Measurements from ENCODE around the gene LEP.

DNA sequence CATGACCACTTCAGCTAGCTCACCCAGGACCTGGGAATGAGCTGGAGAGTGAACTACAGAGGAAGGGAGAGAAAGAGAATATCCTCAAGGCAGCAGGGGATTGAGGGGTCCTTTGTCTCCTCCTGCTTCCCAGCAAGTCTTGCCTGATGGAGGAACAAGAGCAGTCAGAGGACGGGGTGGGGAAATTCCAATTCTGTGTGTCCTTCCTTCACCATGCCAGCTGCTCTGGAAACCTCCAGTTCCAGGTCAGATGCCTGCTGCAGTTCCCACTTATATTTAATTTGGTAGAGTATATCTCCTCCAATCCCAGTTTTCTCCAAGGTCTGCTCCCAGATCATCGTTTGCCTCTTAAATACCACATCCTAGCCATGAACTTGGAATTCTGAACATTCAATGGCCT, 21.4 kb upstream of the LEP start:
- TF ChIP-seq POLR2A (IDR thresholded peaks at IDR 0.05) (no peak), EP300 (IDR thresholded peaks at IDR 0.05) (no peak)
- TF ChIP-seq, protein P1, sequence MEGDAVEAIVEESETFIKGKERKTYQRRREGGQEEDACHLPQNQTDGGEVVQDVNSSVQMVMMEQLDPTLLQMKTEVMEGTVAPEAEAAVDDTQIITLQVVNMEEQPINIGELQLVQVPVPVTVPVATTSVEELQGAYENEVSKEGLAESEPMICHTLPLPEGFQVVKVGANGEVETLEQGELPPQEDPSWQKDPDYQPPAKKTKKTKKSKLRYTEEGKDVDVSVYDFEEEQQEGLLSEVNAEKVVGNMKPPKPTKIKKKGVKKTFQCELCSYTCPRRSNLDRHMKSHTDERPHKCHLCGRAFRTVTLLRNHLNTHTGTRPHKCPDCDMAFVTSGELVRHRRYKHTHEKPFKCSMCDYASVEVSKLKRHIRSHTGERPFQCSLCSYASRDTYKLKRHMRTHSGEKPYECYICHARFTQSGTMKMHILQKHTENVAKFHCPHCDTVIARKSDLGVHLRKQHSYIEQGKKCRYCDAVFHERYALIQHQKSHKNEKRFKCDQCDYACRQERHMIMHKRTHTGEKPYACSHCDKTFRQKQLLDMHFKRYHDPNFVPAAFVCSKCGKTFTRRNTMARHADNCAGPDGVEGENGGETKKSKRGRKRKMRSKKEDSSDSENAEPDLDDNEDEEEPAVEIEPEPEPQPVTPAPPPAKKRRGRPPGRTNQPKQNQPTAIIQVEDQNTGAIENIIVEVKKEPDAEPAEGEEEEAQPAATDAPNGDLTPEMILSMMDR (IDR thresholded peaks at IDR 0.05): no peak
